GM12873 (cell line): ENCODE data around the gene DNAJA1.

Experiments used
- CTCF ChIP-seq: IDR thresholded peaks from 2 replicates; pipeline ENCODE4 v1.5.1; 2012; ENCODE audit warnings: low read depth, mild to moderate bottlenecking, moderate library complexity, low read length, control low read depth; ENCODE audit not compliant: insufficient read depth; ENCODE audit errors: missing control alignments

Gene DNAJA1

GRCh38 chr9:33011831-33012230 lies 13.2 kb upstream of the DNAJA1 start:
- TF ChIP-seq CTCF = no peak

DNA sequence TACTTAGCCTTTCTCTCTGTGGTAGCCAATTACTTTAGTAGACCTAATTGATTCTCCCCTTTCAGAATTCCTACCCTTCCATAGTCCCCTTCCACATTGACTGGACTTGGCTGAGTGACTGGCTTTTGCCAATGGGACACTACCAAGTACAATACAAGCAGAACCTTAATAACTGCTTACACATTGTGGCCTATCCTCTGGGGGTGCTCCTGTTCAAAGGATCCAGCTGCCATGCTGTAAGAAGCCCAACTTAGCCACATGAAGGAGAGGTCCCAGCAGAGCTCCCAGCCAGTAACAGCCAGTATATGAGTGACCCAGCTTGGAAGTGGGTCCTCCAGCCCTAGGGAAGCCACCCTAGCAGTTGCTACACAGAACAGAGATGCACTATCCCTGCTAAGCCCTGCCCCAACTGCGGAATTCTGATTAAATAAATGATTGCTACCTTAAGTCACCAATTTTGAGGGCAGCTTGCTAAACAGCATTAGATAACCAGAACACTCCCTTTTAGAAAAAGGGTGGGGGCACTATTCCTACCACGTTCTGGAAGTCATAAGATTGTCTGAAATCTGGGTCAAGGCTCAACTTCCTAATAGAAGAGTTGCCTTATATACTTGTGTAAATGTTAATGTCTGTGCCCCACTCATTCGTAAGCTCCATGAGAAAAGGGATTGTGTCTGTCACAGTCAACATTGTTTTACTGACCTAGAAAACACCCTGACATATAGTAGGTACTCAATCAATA lies 12.6 kb upstream of the DNAJA1 start:
- TF ChIP-seq CTCF = no peak

- TF ChIP-seq CTCF = no peak
These were observed 11.0 kb upstream of the DNAJA1 start for GRCh38 chr9:33013962-33014664.

GRCh38 chr9:33014665-33015014 lies 10.4 kb upstream of the DNAJA1 start:
- TF ChIP-seq CTCF = no peak

DNA sequence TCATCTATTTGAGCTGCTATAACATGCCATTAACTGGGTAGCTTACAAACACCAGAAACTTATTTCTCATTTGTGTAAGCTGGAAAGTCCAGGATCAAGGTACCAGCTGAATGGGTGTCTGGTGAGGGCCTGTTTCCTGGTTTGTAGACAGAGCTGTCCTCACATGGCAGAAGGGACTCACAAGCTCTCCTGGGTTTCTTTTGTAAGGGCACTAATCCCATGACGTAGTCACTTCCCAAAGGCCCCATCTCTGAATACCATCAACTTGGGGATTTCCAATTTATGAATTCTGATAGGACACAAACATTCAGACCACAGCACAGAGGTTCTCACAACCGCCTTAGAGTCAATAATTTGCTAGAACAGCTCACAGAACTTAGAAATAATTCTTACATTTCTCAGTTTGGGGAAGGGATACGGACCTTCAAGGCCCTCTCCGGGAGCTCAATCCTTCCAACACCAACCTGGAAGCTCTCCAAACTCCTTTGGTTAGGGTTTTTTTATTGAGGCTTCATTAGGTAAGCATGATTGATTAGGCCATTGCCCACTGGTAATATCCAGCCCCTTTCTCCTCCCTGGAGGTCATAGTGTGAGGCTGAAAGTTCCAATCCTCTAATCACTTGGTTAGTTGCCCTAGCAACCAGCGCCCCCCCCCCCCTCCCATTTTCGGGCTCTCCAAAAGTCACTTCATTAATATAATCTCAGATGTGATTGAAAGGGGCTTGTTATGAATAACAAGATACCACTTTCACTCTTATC lies 7.6 kb upstream of the DNAJA1 start:
- TF ChIP-seq CTCF = no peak

GRCh38 chr9:33019797-33020196 lies 5.3 kb upstream of the DNAJA1 start:
- TF ChIP-seq CTCF = no peak

DNA sequence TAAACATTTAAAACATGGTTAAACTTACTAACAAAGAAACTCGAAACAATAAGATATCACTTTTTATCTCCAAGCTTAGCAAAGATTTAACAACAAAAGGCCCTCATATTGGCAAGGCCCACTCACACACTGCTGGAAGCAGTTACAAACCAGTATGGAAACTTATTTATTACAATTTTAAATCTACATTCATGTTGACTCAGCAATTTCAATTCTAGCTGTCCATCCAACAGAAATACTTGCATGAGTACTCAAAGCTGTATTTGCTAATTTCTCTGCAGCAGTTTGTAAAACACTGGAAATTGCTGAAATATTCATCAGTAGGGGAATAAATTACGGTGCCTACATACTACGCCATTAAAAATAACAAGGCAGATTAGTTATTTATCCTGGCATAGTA lies 2.8 kb upstream of the DNAJA1 start:
- no peak for TF ChIP-seq CTCF
